Measurements from ENCODE around the gene VAV1. TPM values are rescaled to one million over a fixed set of nuclear protein-coding genes. Genes with fewer than 3 reads are reported as not detected.

The VAV1 gene
- total and polyA plus RNA-seq, 9 of the 15 experiments (the other 6 are each of a cell fraction or from before 2014, with no cell fraction given), result 0.46 to 20.1 (median 11.1) TPM

- ATAC-seq (no peak), FAIRE-seq (no peak), DNase-seq (ENCODE audit: extremely low read depth in 1 of 4, low spot score in 3 of 4) (no peak)
- WGBS (ENCODE audit: insufficient coverage, low coverage, missing lambda C conversion rate), result 26% methylated on average over 3 of the region's 3 CpGs
- H3K27me3 ChIP-seq (ENCODE audit: control insufficient read depth in 2 of 2, insufficient read depth in 2 of 2, low read length in 2 of 2), result no peaks in the 10 kb centered on the region
- no peaks in the 10 kb centered on the region for H3K36me3 ChIP-seq (ENCODE audit: control insufficient read depth, insufficient read depth, low read length)
- no TSS peak for BruUV-seq (replicated peaks)
- H3K9ac ChIP-seq (ENCODE audit: insufficient read depth in 1 of 2, low read depth in 2 of 2, low read length in 2 of 2), result no peak overlapping the region
- no peaks in the 10 kb centered on the region; the same call in 1 of the 2 replicates for H3K9me3 ChIP-seq (replicated peaks; ENCODE audit: control insufficient read depth, insufficient read depth, low read depth, low read length)
- TF ChIP-seq ATF3 (IDR thresholded peaks at IDR 0.05), result peak; percentile 39
- no peak for TF ChIP-seq ATF3 (CRISPR knock-in tag; conservative IDR thresholded peaks at IDR 0.05)
- 0 out of 2 replicates have a peak, but pooled peaks have one; percentile 20 for TF ChIP-seq JUND (IDR thresholded peaks at IDR 0.05; ENCODE audit: borderline replicate concordance, low read depth, low read length)
- no peak for TF ChIP-seq JUND (tag; IDR thresholded peaks at IDR 0.05; ENCODE audit: borderline replicate concordance, low read depth, low read length)
- TF ChIP-seq HINFP (tag; conservative IDR thresholded peaks at IDR 0.05; ENCODE audit: low read depth), result no peak
- H2AFZ ChIP-seq (ENCODE audit: low read depth, low read length), result no peak overlapping the region
- intact Hi-C loops (cut with micrococcal nuclease) (no loop called here), in situ Hi-C loops (cut with MboI) (no loop called here)
- POLR2A ChIA-PET, result no interaction called here
- H3K79me2 ChIP-seq (ENCODE audit: control insufficient read depth, insufficient read depth, low read length), result no peaks in the 10 kb centered on the region
- CTCF ChIA-PET (ENCODE audit: low intra/inter-chr PET ratio), result no interaction called here
- no peak overlapping the region for H3K4me2 ChIP-seq (ENCODE audit: insufficient read depth, low read length)
- no peak overlapping the region for H3K27ac ChIP-seq (ENCODE audit: extremely low read depth, low read depth, low read length)
- peaks cover 0 to 7% of the 10 kb centered on the region in 2 experiments; a peak in 2 of 5 replicates for H3K4me1 ChIP-seq (replicated peaks in 1 of 2; ENCODE audit: control insufficient read depth in 2 of 2, insufficient read depth in 2 of 2, low read length in 2 of 2)
- H4K20me1 ChIP-seq (replicated peaks; ENCODE audit: control insufficient read depth, insufficient read depth, low read length), result no peaks in the 10 kb centered on the region
- no peaks in the 10 kb centered on the region for H3K9me1 ChIP-seq (ENCODE audit: control insufficient read depth, insufficient read depth, low read length)
- H3K4me3 ChIP-seq, result no peak overlapping the region
These were observed 44.7 kb downstream of the VAV1 start for GRCh38 chr19:6817179-6817578.

Data from K562 (cell line).